Prostate gland (tissue), 2 donors: ENCODE data around the gene PCBP4. TPM values are rescaled to one million over a fixed set of nuclear protein-coding genes. Genes with fewer than 3 reads are reported as not detected.

Source experiments
- DNase-seq: peaks from one replicate; pipeline ENCODE4 v3.0.0-alpha.2; 2019; ENCODE audit warnings: low spot score
- H3K27ac ChIP-seq, 2 donors: fragments of 200-600 bp; sonication (generic); 2 replicates each; pipeline ENCODE4 v1.5.1; 2017 to 2019
- H3K27me3 ChIP-seq: fragments of 200-600 bp; sonication (generic); replicated peaks from 2 replicates; pipeline ENCODE4 v1.5.1; 2019; ENCODE audit not compliant: insufficient read depth
- H3K36me3 ChIP-seq, 2 donors: fragments of 200-600 bp; sonication (generic); 1 replicate in 1 of 2; 2 replicates in 1 of 2; pipeline versions ENCODE4 v1.5.1 to v1.8.1; 2017 to 2019
- H3K4me1 ChIP-seq: fragments of 200-600 bp; sonication (generic); replicated peaks from 2 replicates; pipeline ENCODE4 v1.5.1; 2019
- H3K4me3 ChIP-seq, 2 donors: fragments of 200-600 bp; sonication (generic); 2 replicates each; pipeline ENCODE4 v1.5.1; 2017 to 2019
- H3K9me3 ChIP-seq: fragments of 200-600 bp; sonication (generic); 2 replicates; pipeline ENCODE4 v1.5.1; 2017
- POLR2A ChIP-seq: fragments of 450-650 bp; IDR thresholded peaks from one replicate; pipeline ENCODE4 v1.6.1; 2016; ENCODE audit warnings: antibody characterized with exemption, mild to moderate bottlenecking
- POLR2AphosphoS5 ChIP-seq: sonication (generic); formaldehyde crosslinking; IDR thresholded peaks from one replicate; pipeline ENCODE4 v1.6.1; 2017; ENCODE audit warnings: antibody characterized with exemption
- WGBS: methylation state at CpG from one replicate; pipeline ENCODE4 v1.1.5; 2018; 5-methylcytosine and 5-hydroxymethylcytosine counted together
- intact Hi-C: fragments of 100-400 bp; cut with DNase I; formaldehyde crosslinking; loops from one replicate; pipeline ENCODE4 v1.14.2; 2022
- total RNA-seq, 2 donors: library from RNA; depleted of rRNA; stranded (reverse); fragments of >200 nt; gene quantifications; one replicate each; pipeline ENCODE4 v1.1.0, GENCODE V29; 2016
- TF ChIP-seq, protein P1 (sequence below), 4 experiments: fragments of 200-600 bp in 2 of 4; fragments of 450-650 bp in 2 of 4; sonication (generic) in 2 of 4; IDR thresholded peaks; 1 replicate in 3 of 4; 2 replicates in 1 of 4; pipeline ENCODE4 v1.5.1; 2016 to 2019; ENCODE audit warnings: antibody characterized with exemption in 4 of 4, mild to moderate bottlenecking in 2 of 4, moderate library complexity in 2 of 4

PCBP4 gene
- total RNA-seq, 2 donors from 2014 or later = 74.0 to 74.1 TPM

GRCh38 chr3:51999846-52000245 is 32.6 kb upstream of the PCBP4 start:
- intact Hi-C loops = loop anchor here (5.0 kb wide), 2 partner anchors 122 to 342 kb away; no protein-coding TSS in a partner anchor
- 83% methylated on average over 2 of the region's 2 CpGs for WGBS
- Histone ChIP-seq H3K27me3 (no peaks in the 10 kb centered on the region), H3K36me3 (no peaks in the 10 kb centered on the region), H3K27ac (no peak overlapping the region), H3K4me3 (no peak overlapping the region), H3K4me1 (peaks cover 2% of the 10 kb centered on the region), H3K9me3 (no peaks in the 10 kb centered on the region)
- TF ChIP-seq, protein P1, sequence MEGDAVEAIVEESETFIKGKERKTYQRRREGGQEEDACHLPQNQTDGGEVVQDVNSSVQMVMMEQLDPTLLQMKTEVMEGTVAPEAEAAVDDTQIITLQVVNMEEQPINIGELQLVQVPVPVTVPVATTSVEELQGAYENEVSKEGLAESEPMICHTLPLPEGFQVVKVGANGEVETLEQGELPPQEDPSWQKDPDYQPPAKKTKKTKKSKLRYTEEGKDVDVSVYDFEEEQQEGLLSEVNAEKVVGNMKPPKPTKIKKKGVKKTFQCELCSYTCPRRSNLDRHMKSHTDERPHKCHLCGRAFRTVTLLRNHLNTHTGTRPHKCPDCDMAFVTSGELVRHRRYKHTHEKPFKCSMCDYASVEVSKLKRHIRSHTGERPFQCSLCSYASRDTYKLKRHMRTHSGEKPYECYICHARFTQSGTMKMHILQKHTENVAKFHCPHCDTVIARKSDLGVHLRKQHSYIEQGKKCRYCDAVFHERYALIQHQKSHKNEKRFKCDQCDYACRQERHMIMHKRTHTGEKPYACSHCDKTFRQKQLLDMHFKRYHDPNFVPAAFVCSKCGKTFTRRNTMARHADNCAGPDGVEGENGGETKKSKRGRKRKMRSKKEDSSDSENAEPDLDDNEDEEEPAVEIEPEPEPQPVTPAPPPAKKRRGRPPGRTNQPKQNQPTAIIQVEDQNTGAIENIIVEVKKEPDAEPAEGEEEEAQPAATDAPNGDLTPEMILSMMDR (IDR thresholded peaks at IDR 0.05) = no peak
- no peak for TF ChIP-seq POLR2AphosphoS5
- no peak for TF ChIP-seq POLR2A
- DNase-seq = no peak

DNA sequence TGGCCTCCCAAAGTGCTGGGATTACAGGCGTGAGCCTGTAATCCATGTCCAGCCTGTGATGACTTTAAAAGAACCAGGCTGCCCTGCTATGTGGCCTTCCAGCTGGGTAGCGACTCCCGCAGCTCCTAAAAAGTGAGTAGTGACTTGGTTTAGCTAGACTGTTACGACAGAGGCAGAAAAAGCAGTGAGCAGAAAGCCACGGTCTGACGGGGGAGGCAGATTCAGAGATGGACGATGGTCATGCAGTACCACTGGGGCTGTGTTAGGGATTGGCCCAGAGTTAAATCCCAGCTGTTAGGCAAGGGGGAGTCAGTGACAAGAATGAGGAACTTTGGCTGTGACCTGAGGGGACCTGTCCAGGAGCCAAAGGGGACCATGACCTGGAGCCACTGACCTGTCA is 31.5 kb upstream of the PCBP4 start:
- no peaks in the 10 kb centered on the region for H3K36me3 ChIP-seq
- H3K4me1 ChIP-seq = peaks cover 7% of the 10 kb centered on the region
- no peak overlapping the region for H3K27ac ChIP-seq
- no peak overlapping the region for H3K4me3 ChIP-seq
- TF ChIP-seq POLR2A (no peak), POLR2AphosphoS5 (no peak)
- TF ChIP-seq, protein P1 (IDR thresholded peaks at IDR 0.05) = no peak
- H3K9me3 ChIP-seq = no peaks in the 10 kb centered on the region
- 72% methylated on average over 7 of the region's 7 CpGs for whole genome bisulfite sequencing
- no peak for DNase-seq
- intact Hi-C loops = no loop called here
- H3K27me3 ChIP-seq = no peaks in the 10 kb centered on the region

DNA sequence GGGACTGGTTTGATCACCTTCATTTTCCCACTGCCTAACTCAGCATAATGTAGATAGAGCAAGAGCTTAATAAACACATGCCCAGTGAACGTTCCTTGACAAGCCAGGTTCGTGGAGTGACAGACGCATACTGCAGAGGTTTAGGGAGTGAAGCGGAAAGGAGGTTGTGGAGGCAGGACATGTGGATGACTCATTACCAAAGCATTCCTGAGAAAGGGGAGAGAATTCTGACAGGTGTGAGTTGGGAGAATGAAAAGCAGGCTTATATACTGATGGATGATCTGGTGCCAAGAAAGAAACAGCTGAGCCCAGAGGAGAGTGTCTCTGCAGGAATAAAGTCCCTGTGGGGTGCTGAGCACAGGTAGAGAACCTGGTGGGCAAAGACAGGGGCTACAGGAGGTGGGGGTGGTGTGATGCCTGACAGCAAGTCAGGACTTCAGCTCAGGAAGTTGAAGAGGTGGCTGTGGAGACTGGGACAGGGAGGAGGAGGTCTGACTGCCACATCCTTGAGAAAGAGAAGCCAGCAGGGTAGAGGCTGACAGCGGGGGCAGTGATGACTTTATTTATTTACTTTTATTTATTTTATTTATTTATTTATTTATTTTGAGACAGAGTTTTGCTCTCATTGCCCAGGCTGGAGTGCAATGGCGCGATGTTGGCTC is 30.8 kb upstream of the PCBP4 start:
- no peaks in the 10 kb centered on the region for H3K9me3 ChIP-seq
- TF ChIP-seq, protein P1 (IDR thresholded peaks at IDR 0.05) = no peak
- TF ChIP-seq POLR2AphosphoS5 = peak; percentile 19
- H3K4me3 ChIP-seq = no peak overlapping the region
- H3K4me1 ChIP-seq = peaks cover 7% of the 10 kb centered on the region
- no peaks in the 10 kb centered on the region for H3K36me3 ChIP-seq
- WGBS = 47% methylated on average over 7 of the region's 7 CpGs
- H3K27ac ChIP-seq = peak overlapping the region in 1 of 2 donors; percentile 14
- no peaks in the 10 kb centered on the region for H3K27me3 ChIP-seq
- DNase-seq = no peak
- intact Hi-C loops = no loop called here

- DNase-seq = no peak
- intact Hi-C loops = no loop called here
- Histone ChIP-seq H3K4me1 (peaks cover 7% of the 10 kb centered on the region), H3K36me3 (no peaks in the 10 kb centered on the region), H3K9me3 (no peaks in the 10 kb centered on the region), H3K27me3 (no peaks in the 10 kb centered on the region), H3K27ac (no peak overlapping the region), H3K4me3 (no peak overlapping the region)
- TF ChIP-seq, protein P1 (IDR thresholded peaks at IDR 0.05) = no peak
- no peak for TF ChIP-seq POLR2A
- TF ChIP-seq POLR2AphosphoS5 = no peak
- WGBS = 75% methylated on average over 2 of the region's 2 CpGs
Observed at GRCh38 chr3:51997172-51997571, 29.9 kb upstream of the PCBP4 start.
